Right atrium auricular region (tissue), 2 donors: ENCODE results near the gene MYPN. TPM values are rescaled to one million over a fixed set of nuclear protein-coding genes. Genes with fewer than 3 reads are reported as not detected.
A peak's percentile ranks its signal among the peaks of the same experiment; 100 is the strongest.

Source experiments
- DNase-seq: peaks from one replicate; pipeline ENCODE4 v3.0.0-alpha.2; 2019; ENCODE audit warnings: low spot score
- H3K27ac ChIP-seq, 2 donors: fragments of 200-600 bp; sonication (generic); 1 replicate in 1 of 2; 2 replicates in 1 of 2; pipeline ENCODE4 v1.5.1; 2016 to 2019
- H3K27me3 ChIP-seq, 2 donors: fragments of 200-600 bp; sonication (generic); one replicate each; pipeline versions ENCODE4 v1.5.1 to v1.6.0; 2017 to 2019
- H3K36me3 ChIP-seq: fragments of 200-600 bp; sonication (generic); one replicate; pipeline ENCODE4 v1.5.1; 2016
- H3K4me1 ChIP-seq, 2 donors: fragments of 200-600 bp; sonication (generic); one replicate each; pipeline versions ENCODE4 v1.5.1 to v1.6.0; 2017 to 2019
- H3K4me3 ChIP-seq, 2 donors: fragments of 200-600 bp; sonication (generic); 1 replicate in 1 of 2; 2 replicates in 1 of 2; pipeline ENCODE4 v1.5.1; 2017 to 2019; ENCODE audit warnings: mild to moderate bottlenecking in 1 of 2, moderate library complexity in 1 of 2
- H3K9me3 ChIP-seq, 2 donors: fragments of 200-600 bp; sonication (generic); one replicate each; pipeline ENCODE4 v1.5.1; 2019
- total RNA-seq, 2 donors: library from RNA; depleted of rRNA; stranded (reverse); fragments of >200 nt; gene quantifications; one replicate each; pipeline ENCODE4 v1.1.0, GENCODE V29; 2016
- TF ChIP-seq, protein P1 (sequence below), 2 donors: fragments of 200-600 bp; sonication (generic); IDR thresholded peaks; one replicate each; pipeline ENCODE4 v1.5.1; 2019; ENCODE audit warnings: antibody characterized with exemption in 2 of 2

The MYPN gene
- total RNA-seq, 2 donors from 2014 or later: 93.5 to 145 TPM

- Histone ChIP-seq H3K27ac (no peak overlapping the region), H3K36me3 (no peaks in the 10 kb centered on the region), H3K9me3 (no peaks in the 10 kb centered on the region), H3K4me3 (no peak overlapping the region), H3K27me3 (no peaks in the 10 kb centered on the region), H3K4me1 (peaks cover 0 to 5% of the 10 kb centered on the region in 2 donors)
- no peak for DNase-seq
- TF ChIP-seq, protein P1, sequence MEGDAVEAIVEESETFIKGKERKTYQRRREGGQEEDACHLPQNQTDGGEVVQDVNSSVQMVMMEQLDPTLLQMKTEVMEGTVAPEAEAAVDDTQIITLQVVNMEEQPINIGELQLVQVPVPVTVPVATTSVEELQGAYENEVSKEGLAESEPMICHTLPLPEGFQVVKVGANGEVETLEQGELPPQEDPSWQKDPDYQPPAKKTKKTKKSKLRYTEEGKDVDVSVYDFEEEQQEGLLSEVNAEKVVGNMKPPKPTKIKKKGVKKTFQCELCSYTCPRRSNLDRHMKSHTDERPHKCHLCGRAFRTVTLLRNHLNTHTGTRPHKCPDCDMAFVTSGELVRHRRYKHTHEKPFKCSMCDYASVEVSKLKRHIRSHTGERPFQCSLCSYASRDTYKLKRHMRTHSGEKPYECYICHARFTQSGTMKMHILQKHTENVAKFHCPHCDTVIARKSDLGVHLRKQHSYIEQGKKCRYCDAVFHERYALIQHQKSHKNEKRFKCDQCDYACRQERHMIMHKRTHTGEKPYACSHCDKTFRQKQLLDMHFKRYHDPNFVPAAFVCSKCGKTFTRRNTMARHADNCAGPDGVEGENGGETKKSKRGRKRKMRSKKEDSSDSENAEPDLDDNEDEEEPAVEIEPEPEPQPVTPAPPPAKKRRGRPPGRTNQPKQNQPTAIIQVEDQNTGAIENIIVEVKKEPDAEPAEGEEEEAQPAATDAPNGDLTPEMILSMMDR (IDR thresholded peaks at IDR 0.05): no peak
These were observed 27.4 kb upstream of the MYPN start for GRCh38 chr10:68081916-68082315.

DNA sequence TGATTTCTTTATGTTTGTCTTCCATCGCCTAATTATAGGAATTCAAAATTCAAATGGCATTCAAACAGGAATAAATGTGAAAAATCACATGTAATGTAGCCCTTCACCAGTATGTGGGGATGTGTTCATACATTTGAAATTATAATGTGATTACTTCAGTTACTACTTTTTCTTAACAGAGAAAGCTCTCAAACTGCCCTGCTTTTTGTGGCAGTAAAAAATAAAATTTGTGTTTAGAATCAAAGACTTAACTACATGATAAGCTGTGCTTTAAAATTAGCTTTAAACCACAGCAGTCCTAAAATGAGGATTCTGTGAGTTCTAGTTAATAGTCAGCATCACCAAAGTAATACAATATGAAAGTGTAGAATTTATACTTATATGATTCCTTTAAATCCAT is 26.4 kb upstream of the MYPN start:
- no peak for DNase-seq
- no peaks in the 10 kb centered on the region for H3K27me3 ChIP-seq
- peak overlapping the region in 1 of 2 donors; percentile 30 for H3K27ac ChIP-seq
- TF ChIP-seq, protein P1 (IDR thresholded peaks at IDR 0.05): peak in 1 of 2 donors; percentile 60
- H3K36me3 ChIP-seq: no peaks in the 10 kb centered on the region
- peaks cover 0 to 5% of the 10 kb centered on the region in 2 donors for H3K4me1 ChIP-seq
- H3K4me3 ChIP-seq: no peak overlapping the region
- no peaks in the 10 kb centered on the region for H3K9me3 ChIP-seq

- H3K36me3 ChIP-seq: no peaks in the 10 kb centered on the region
- peaks cover 0 to 5% of the 10 kb centered on the region in 2 donors for H3K4me1 ChIP-seq
- no peak for DNase-seq
- peak overlapping the region; percentile 13 to 30 for H3K27ac ChIP-seq
- TF ChIP-seq, protein P1 (IDR thresholded peaks at IDR 0.05): no peak
- H3K9me3 ChIP-seq: no peaks in the 10 kb centered on the region
- no peak overlapping the region for H3K4me3 ChIP-seq
- no peaks in the 10 kb centered on the region for H3K27me3 ChIP-seq
These were observed 25.3 kb upstream of the MYPN start for GRCh38 chr10:68083953-68084352.

DNA sequence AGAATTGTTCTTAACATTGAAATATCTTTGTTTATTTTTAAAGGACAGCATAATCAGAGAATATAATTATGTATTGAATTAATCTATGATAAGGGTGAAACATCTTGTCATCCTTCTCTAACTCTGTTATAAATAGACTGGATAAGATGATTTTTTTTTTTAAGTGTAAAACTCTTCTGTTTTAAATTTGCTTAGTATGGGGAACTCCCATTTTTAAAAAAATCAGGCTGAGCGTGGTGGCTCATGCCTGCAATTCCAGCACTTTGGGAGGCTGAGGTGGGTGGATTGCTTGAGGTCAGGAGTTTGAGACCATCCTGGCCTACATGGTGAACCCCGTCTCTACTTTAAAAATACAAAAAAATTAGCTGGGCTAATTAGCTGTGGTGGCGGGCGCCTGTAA is 24.8 kb upstream of the MYPN start:
- peak overlapping the region; percentile 13 to 30 for H3K27ac ChIP-seq
- TF ChIP-seq, protein P1 (IDR thresholded peaks at IDR 0.05): no peak
- no peak overlapping the region for H3K4me3 ChIP-seq
- no peaks in the 10 kb centered on the region for H3K36me3 ChIP-seq
- no peaks in the 10 kb centered on the region for H3K9me3 ChIP-seq
- no peaks in the 10 kb centered on the region for H3K27me3 ChIP-seq
- no peak for DNase-seq
- peaks cover 0 to 5% of the 10 kb centered on the region in 2 donors for H3K4me1 ChIP-seq

DNA sequence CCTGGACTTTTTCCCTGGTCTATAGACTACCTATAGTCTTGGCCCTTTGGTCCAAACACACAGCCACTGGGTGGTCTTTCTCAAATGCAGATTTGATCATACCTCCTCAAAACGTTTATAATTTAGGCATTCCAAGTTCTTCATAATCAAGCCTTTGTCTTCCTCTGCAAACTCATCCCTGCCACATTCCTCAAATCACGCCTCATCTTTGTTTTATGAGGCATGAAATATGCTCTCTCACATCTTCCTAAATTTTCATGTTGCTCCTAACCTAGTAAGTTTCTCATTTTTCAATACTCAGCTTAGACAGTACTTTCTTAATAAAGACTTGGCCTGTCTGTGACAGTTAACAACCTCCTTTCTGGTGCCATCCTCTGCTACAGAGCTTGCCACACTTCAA is 23.3 kb upstream of the MYPN start:
- Histone ChIP-seq H3K9me3 (no peaks in the 10 kb centered on the region), H3K4me3 (no peak overlapping the region), H3K4me1 (peaks cover 0 to 5% of the 10 kb centered on the region in 2 donors), H3K27ac (peak overlapping the region; percentile 57 to 81), H3K36me3 (no peaks in the 10 kb centered on the region), H3K27me3 (no peaks in the 10 kb centered on the region)
- TF ChIP-seq, protein P1 (IDR thresholded peaks at IDR 0.05): no peak
- DNase-seq: no peak
